ENCODE measurements around the gene ZNF274.
"Not testable (repeated sequence)": the region's sequence is repeated elsewhere in the genome, so short reads cannot be mapped to it uniquely, and the experiment has no call there.

Gene ZNF274

GRCh38 chr19:58228585-58229254 is 45.9 kb downstream of the ZNF274 start, which contains the start of gene ZNF544:
Gene ZNF544 (plus strand): TSS chr19:58228914. CDS start chr19:58244024, 15,110 bp downstream.
- peak; percentile 77 for TF ChIP-seq POLR2A (IDR thresholded peaks at IDR 0.05; ENCODE audit: low read depth, low read length)
- TF ChIP-seq TAF1 (IDR thresholded peaks at IDR 0.05; ENCODE audit: low read depth, low read length): no peak; the same call in 1 of the 2 replicates
- peak; percentile 96 for FAIRE-seq
- DNase-seq (ENCODE audit: insufficient read length, low spot score): peak; percentile 88

GRCh38 chr19:58229255-58229639 is 46.4 kb downstream of the ZNF274 start:
- DNase-seq (ENCODE audit: insufficient read length, low spot score): no peak
- FAIRE-seq: no peak

GRCh38 chr19:58237324-58237723 is 54.5 kb downstream of the ZNF274 start:
- DNase-seq (ENCODE audit: insufficient read length, low spot score) (no peak), FAIRE-seq (no peak)
- TF ChIP-seq SPI1 (IDR thresholded peaks at IDR 0.05; ENCODE audit: low read depth, low read length) (no peak), PAX5 (IDR thresholded peaks at IDR 0.05; ENCODE audit: insufficient read depth, low read length, severe bottlenecking) (no peak), POU2F2 (IDR thresholded peaks at IDR 0.05; ENCODE audit: low read depth, low read length) (no peak), POLR2A (IDR thresholded peaks at IDR 0.05; ENCODE audit: low read depth, low read length) (no peak), TAF1 (IDR thresholded peaks at IDR 0.05; ENCODE audit: low read depth, low read length) (no peak), POLR2AphosphoS5 (IDR thresholded peaks at IDR 0.05; ENCODE audit: low read depth, low read length) (no peak)

More at GRCh38 chr19:58229255-58229639, 46.4 kb downstream of the ZNF274 start:
- TF ChIP-seq POLR2AphosphoS5 (IDR thresholded peaks at IDR 0.05; ENCODE audit: low read depth, low read length) (0 out of 2 replicates have a peak, but pooled peaks have one; percentile 9), SPI1 (IDR thresholded peaks at IDR 0.05; ENCODE audit: low read depth, low read length) (no peak)

- TF ChIP-seq POLR2A (IDR thresholded peaks at IDR 0.05; ENCODE audit: low read depth, low read length) (no peak), POLR2AphosphoS5 (IDR thresholded peaks at IDR 0.05; ENCODE audit: low read depth, low read length) (no peak), SPI1 (IDR thresholded peaks at IDR 0.05; ENCODE audit: low read depth, low read length) (no peak), PAX5 (IDR thresholded peaks at IDR 0.05; ENCODE audit: insufficient read depth, low read length, severe bottlenecking) (no peak), POU2F2 (IDR thresholded peaks at IDR 0.05; ENCODE audit: low read depth, low read length) (no peak), TAF1 (IDR thresholded peaks at IDR 0.05; ENCODE audit: low read depth, low read length) (no peak)
- DNase-seq (ENCODE audit: insufficient read length, low spot score) (no peak), FAIRE-seq (no peak)
These were observed 60.5 kb downstream of the ZNF274 start for GRCh38 chr19:58243351-58243750.

GRCh38 chr19:58248886-58249285 is 66.0 kb downstream of the ZNF274 start:
- no peak for DNase-seq (ENCODE audit: insufficient read length, low spot score)
- no peak for FAIRE-seq
- TF ChIP-seq POLR2A (IDR thresholded peaks at IDR 0.05; ENCODE audit: low read depth, low read length): no peak
- TF ChIP-seq PAX5 (IDR thresholded peaks at IDR 0.05; ENCODE audit: insufficient read depth, low read length, severe bottlenecking): no peak
- TF ChIP-seq SPI1 (IDR thresholded peaks at IDR 0.05; ENCODE audit: low read depth, low read length): no peak

- TF ChIP-seq POU2F2 (IDR thresholded peaks at IDR 0.05; ENCODE audit: low read depth, low read length) (no peak), POLR2A (IDR thresholded peaks at IDR 0.05; ENCODE audit: low read depth, low read length) (no peak), PAX5 (IDR thresholded peaks at IDR 0.05; ENCODE audit: insufficient read depth, low read length, severe bottlenecking) (no peak), SPI1 (IDR thresholded peaks at IDR 0.05; ENCODE audit: low read depth, low read length) (no peak), TAF1 (IDR thresholded peaks at IDR 0.05; ENCODE audit: low read depth, low read length) (no peak), POLR2AphosphoS5 (IDR thresholded peaks at IDR 0.05; ENCODE audit: low read depth, low read length) (no peak)
- DNase-seq (ENCODE audit: insufficient read length, low spot score): no peak
- FAIRE-seq: no peak
These were observed 69.3 kb downstream of the ZNF274 start for GRCh38 chr19:58252102-58252685.

GRCh38 chr19:58258259-58258658 is 75.4 kb downstream of the ZNF274 start:
- not testable (repeated sequence) for DNase-seq (ENCODE audit: insufficient read length, low spot score); FAIRE-seq

- TF ChIP-seq TAF1 (IDR thresholded peaks at IDR 0.05; ENCODE audit: low read depth, low read length) (no peak), POLR2A (IDR thresholded peaks at IDR 0.05; ENCODE audit: low read depth, low read length) (no peak), POLR2AphosphoS5 (IDR thresholded peaks at IDR 0.05; ENCODE audit: low read depth, low read length) (no peak), SPI1 (IDR thresholded peaks at IDR 0.05; ENCODE audit: low read depth, low read length) (no peak), PAX5 (IDR thresholded peaks at IDR 0.05; ENCODE audit: insufficient read depth, low read length, severe bottlenecking) (no peak), POU2F2 (IDR thresholded peaks at IDR 0.05; ENCODE audit: low read depth, low read length) (no peak)
- FAIRE-seq (no peak), DNase-seq (ENCODE audit: insufficient read length, low spot score) (no peak)
These were observed 78.7 kb downstream of the ZNF274 start for GRCh38 chr19:58261600-58261967.

GRCh38 chr19:58261968-58262921 is 79.4 kb downstream of the ZNF274 start:
- FAIRE-seq: no peak
- TF ChIP-seq TAF1 (IDR thresholded peaks at IDR 0.05; ENCODE audit: low read depth, low read length) (no peak), PAX5 (IDR thresholded peaks at IDR 0.05; ENCODE audit: insufficient read depth, low read length, severe bottlenecking) (no peak), SPI1 (IDR thresholded peaks at IDR 0.05; ENCODE audit: low read depth, low read length) (no peak), POLR2AphosphoS5 (IDR thresholded peaks at IDR 0.05; ENCODE audit: low read depth, low read length) (no peak; the same call in 1 of the 2 replicates), POU2F2 (IDR thresholded peaks at IDR 0.05; ENCODE audit: low read depth, low read length) (no peak), POLR2A (IDR thresholded peaks at IDR 0.05; ENCODE audit: low read depth, low read length) (no peak)
- no peak for DNase-seq (ENCODE audit: insufficient read length, low spot score)

- FAIRE-seq: no peak
- TF ChIP-seq POU2F2 (IDR thresholded peaks at IDR 0.05; ENCODE audit: low read depth, low read length) (no peak), SPI1 (IDR thresholded peaks at IDR 0.05; ENCODE audit: low read depth, low read length) (no peak), POLR2A (IDR thresholded peaks at IDR 0.05; ENCODE audit: low read depth, low read length) (no peak), TAF1 (IDR thresholded peaks at IDR 0.05; ENCODE audit: low read depth, low read length) (no peak), PAX5 (IDR thresholded peaks at IDR 0.05; ENCODE audit: insufficient read depth, low read length, severe bottlenecking) (no peak), POLR2AphosphoS5 (IDR thresholded peaks at IDR 0.05; ENCODE audit: low read depth, low read length) (no peak)
- DNase-seq (ENCODE audit: insufficient read length, low spot score): no peak
These were observed 80.0 kb downstream of the ZNF274 start for GRCh38 chr19:58262922-58263296.

Data from GM12891 (cell line).